CD14-positive monocyte (primary cell): ENCODE data around the gene IPPK. TPM values are rescaled to one million over a fixed set of nuclear protein-coding genes. Genes with fewer than 3 reads are reported as not detected.

Experiments used
- DNase-seq, 3 donors: peaks; one replicate each; pipeline ENCODE4 v3.0.0-alpha.2; 2011 to 2022
- H2AFZ ChIP-seq: 2 replicates; pipeline ENCODE4 v1.6.0; 2012; ENCODE audit warnings: mild to moderate bottlenecking, low read depth, low read length, inconsistent platforms; ENCODE audit not compliant: insufficient read depth, poor library complexity, severe bottlenecking
- H3K27ac ChIP-seq, 2 donors: 1 replicate in 1 of 2; 2 replicates in 1 of 2; pipeline ENCODE4 v1.5.1; 2012 to 2013; ENCODE audit warnings: low read length in 2 of 2, control low read depth in 1 of 2, inconsistent platforms in 1 of 2, low read depth in 1 of 2, mild to moderate bottlenecking in 1 of 2
- H3K27me3 ChIP-seq, 2 donors: one replicate each; pipeline versions ENCODE4 v1.6.0 to v1.6.1; 2011 to 2013; ENCODE audit warnings: low read length in 2 of 2; ENCODE audit not compliant: control insufficient read depth in 2 of 2, insufficient read depth in 2 of 2
- H3K36me3 ChIP-seq, 2 donors: replicated peaks in 1 of 2; 1 replicate in 1 of 2; 2 replicates in 1 of 2; pipeline versions ENCODE4 v1.5.1 to v1.6.1; 2012 to 2013; ENCODE audit warnings: low read length in 2 of 2, control low read depth in 1 of 2, inconsistent platforms in 1 of 2, mild to moderate bottlenecking in 1 of 2; ENCODE audit not compliant: insufficient read depth in 2 of 2, control insufficient read depth in 1 of 2
- H3K4me1 ChIP-seq, 2 donors: 1 replicate in 1 of 2; 2 replicates in 1 of 2; pipeline versions ENCODE4 v1.5.1 to v1.6.1; 2012 to 2013; ENCODE audit warnings: low read length in 2 of 2, control low read depth in 1 of 2, inconsistent platforms in 1 of 2, mild to moderate bottlenecking in 1 of 2, moderate library complexity in 1 of 2; ENCODE audit not compliant: insufficient read depth in 2 of 2, control insufficient read depth in 1 of 2
- H3K4me2 ChIP-seq: replicated peaks from 2 replicates; pipeline ENCODE3; 2012; ENCODE audit warnings: low read length, moderate library complexity, mild to moderate bottlenecking; ENCODE audit not compliant: poor library complexity, severe bottlenecking; ENCODE audit errors: extremely low read depth
- H3K4me3 ChIP-seq, 3 experiments: fragments of 200-600 bp in 1 of 3; sonication (generic) in 1 of 3; replicated peaks in 1 of 3; 1 replicate in 2 of 3; 2 replicates in 1 of 3; pipeline ENCODE4 v1.5.1; 2011 to 2013; ENCODE audit warnings: low read length in 3 of 3, mild to moderate bottlenecking in 3 of 3, control low read depth in 2 of 3, low read depth in 2 of 3, inconsistent platforms in 1 of 3, moderate library complexity in 1 of 3
- H3K79me2 ChIP-seq: 2 replicates; pipeline ENCODE4 v1.6.0; 2012; ENCODE audit warnings: mild to moderate bottlenecking, control low read depth, inconsistent platforms, low read length, moderate library complexity; ENCODE audit not compliant: insufficient read depth
- H3K9ac ChIP-seq: 2 replicates; pipeline ENCODE4 v1.6.0; 2017; ENCODE audit warnings: low read length, mild to moderate bottlenecking; ENCODE audit not compliant: insufficient read depth, poor library complexity, severe bottlenecking
- H3K9me3 ChIP-seq, 2 donors: replicated peaks in 1 of 2; 1 replicate in 1 of 2; 2 replicates in 1 of 2; pipeline versions ENCODE4 v1.5.1 to v1.6.1; 2012 to 2013; ENCODE audit warnings: low read length in 2 of 2, control low read depth in 1 of 2; ENCODE audit not compliant: control insufficient read depth in 1 of 2, insufficient read depth in 1 of 2
- H4K20me1 ChIP-seq: 2 replicates; pipeline ENCODE4 v1.6.0; 2012; ENCODE audit warnings: mild to moderate bottlenecking, low read length, control low read depth, moderate library complexity; ENCODE audit not compliant: insufficient read depth
- H3K27ac Mint-ChIP-seq, 7 donors: one replicate each; pipeline ENCODE4 v1.8.0; 2020; ENCODE audit warnings: mild to moderate bottlenecking in 7 of 7, mixed read lengths in 7 of 7, moderate library complexity in 6 of 7, inconsistent platforms in 2 of 7
- H3K27me3 Mint-ChIP-seq, 3 donors: one replicate each; pipeline ENCODE4 v1.8.0; 2021 to 2022; ENCODE audit warnings: low read depth in 3 of 3, mild to moderate bottlenecking in 3 of 3, mixed read lengths in 3 of 3, moderate library complexity in 3 of 3, inconsistent platforms in 1 of 3
- H3K36me3 Mint-ChIP-seq, 2 donors: one replicate each; pipeline ENCODE4 v1.8.0; 2020; ENCODE audit warnings: mixed read lengths in 2 of 2, inconsistent platforms in 1 of 2, mild to moderate bottlenecking in 1 of 2
- H3K4me1 Mint-ChIP-seq: one replicate; pipeline ENCODE4 v1.8.0; 2020; ENCODE audit warnings: mild to moderate bottlenecking, mixed read lengths
- H3K4me3 Mint-ChIP-seq, 2 donors: one replicate each; pipeline ENCODE4 v1.8.0; 2020; ENCODE audit warnings: mild to moderate bottlenecking in 2 of 2, mixed read lengths in 2 of 2, moderate library complexity in 1 of 2
- H3K9me3 Mint-ChIP-seq, 7 donors: one replicate each; pipeline ENCODE4 v1.8.0; 2020 to 2022; ENCODE audit warnings: mixed read lengths in 7 of 7, mild to moderate bottlenecking in 6 of 7, moderate library complexity in 6 of 7, inconsistent platforms in 2 of 7
- CTCF ChIP-seq: fragments of 200-600 bp; IDR thresholded peaks from one replicate; pipeline ENCODE4 v1.8.0; 2022; ENCODE audit warnings: antibody characterized with exemption, mild to moderate bottlenecking
- WGBS: methylation state at CpG from one replicate; pipeline ENCODE4 v1.1.5; 2013; ENCODE audit warnings: missing lambda C conversion rate; ENCODE audit not compliant: insufficient coverage; 5-methylcytosine and 5-hydroxymethylcytosine counted together
- intact Hi-C, 2 donors: fragments of 100-400 bp; cut with micrococcal nuclease; formaldehyde crosslinking; loops; one replicate each; pipeline versions ENCODE4 v1.15.0 to v1.15.1; 2023
- polyA plus RNA-seq, 3 donors: library from polyadenylated mRNA; depleted of rRNA in 1 of 3; unstranded in 2 of 3; stranded (reverse) in 1 of 3; fragments of 300-500 nt in 2 of 3; fragments of >200 nt in 1 of 3; fragmentation: Illumina TruSeq in 2 of 3; gene quantifications; 1 replicate in 2 of 3; 2 replicates in 1 of 3; pipeline ENCODE4 v1.2.3, GENCODE V29; 2012 to 2021

The IPPK gene
- polyA plus RNA-seq, 3 donors, result 1.9 to 11.6 (median 3.2) TPM

GRCh38 chr9:92647671-92648473 lies 22.1 kb downstream of the IPPK start:
- no peak overlapping the region for H3K27ac ChIP-seq
- H3K27ac Mint-ChIP-seq, result peak overlapping the region in 1 of 7 donors; percentile 43
- no peaks in the 10 kb centered on the region for H4K20me1 ChIP-seq
- intact Hi-C loops, result no loop called here
- H3K4me3 ChIP-seq, result no peak overlapping the region
- no peaks in the 10 kb centered on the region for H3K79me2 ChIP-seq
- no peaks in the 10 kb centered on the region for H3K27me3 ChIP-seq
- H3K36me3 Mint-ChIP-seq, result peaks cover 81 to 89% of the 10 kb centered on the region in 2 donors
- no peak for DNase-seq
- H3K36me3 ChIP-seq, result peaks cover 84 to 100% of the 10 kb centered on the region in 2 donors
- no peaks in the 10 kb centered on the region for H3K9me3 ChIP-seq
- H3K4me3 Mint-ChIP-seq, result no peak overlapping the region
- H3K4me2 ChIP-seq, result no peak overlapping the region
- TF ChIP-seq CTCF, result no peak
- no peak overlapping the region for H2AFZ ChIP-seq
- peaks cover 0 to 6% (median 0%) of the 10 kb centered on the region in 7 donors for H3K9me3 Mint-ChIP-seq
- peaks cover 0 to 2% (median 0%) of the 10 kb centered on the region in 3 donors for H3K27me3 Mint-ChIP-seq
- WGBS, result 100% methylated on average over 8 of the region's 11 CpGs
- no peaks in the 10 kb centered on the region for H3K4me1 Mint-ChIP-seq
- no peak overlapping the region for H3K9ac ChIP-seq
- no peaks in the 10 kb centered on the region for H3K4me1 ChIP-seq

GRCh38 chr9:92645041-92645440 lies 24.9 kb downstream of the IPPK start:
- intact Hi-C loops, result no loop called here
- peaks cover 0 to 2% (median 0%) of the 10 kb centered on the region in 3 donors for H3K27me3 Mint-ChIP-seq
- no peaks in the 10 kb centered on the region for H3K27me3 ChIP-seq
- H3K27ac ChIP-seq, result no peak overlapping the region
- no peak for DNase-seq
- no peak overlapping the region for H3K4me2 ChIP-seq
- H3K79me2 ChIP-seq, result no peaks in the 10 kb centered on the region
- no peaks in the 10 kb centered on the region for H4K20me1 ChIP-seq
- 100% methylated on average over 4 of the region's 4 CpGs for WGBS
- no peak overlapping the region for H3K4me3 ChIP-seq
- H3K36me3 ChIP-seq, result peaks cover 93 to 100% of the 10 kb centered on the region in 2 donors
- no peak overlapping the region for H3K27ac Mint-ChIP-seq
- H2AFZ ChIP-seq, result no peak overlapping the region
- H3K36me3 Mint-ChIP-seq, result peaks cover 90 to 97% of the 10 kb centered on the region in 2 donors
- TF ChIP-seq CTCF, result no peak
- no peaks in the 10 kb centered on the region for H3K4me1 ChIP-seq
- no peak overlapping the region for H3K4me3 Mint-ChIP-seq
- H3K9me3 Mint-ChIP-seq, result peaks cover 0 to 6% (median 0%) of the 10 kb centered on the region in 7 donors
- no peaks in the 10 kb centered on the region for H3K4me1 Mint-ChIP-seq
- H3K9ac ChIP-seq, result no peak overlapping the region
- no peaks in the 10 kb centered on the region for H3K9me3 ChIP-seq
